HEK293 (cell line): ENCODE results near the gene ANO3.

Experiments used
- CTCF ChIA-PET: fragments of 350-600 bp; formaldehyde crosslinking; extraction: SDS; loops from one replicate; lab custom pipeline; 2021; ENCODE audit warnings: antibody characterized with exemption; lab: Yijun Ruan, JAX
- POLR2A ChIA-PET: fragments of 300-600 bp; formaldehyde crosslinking; extraction: SDS; loops from one replicate; lab custom pipeline; 2020; ENCODE audit warnings: antibody characterized with exemption, inconsistent platforms; lab: Yijun Ruan, JAX
- H3K27ac ChIP-seq: fragments of 200-500 bp; sonication (Bioruptor generic); 2 replicates; pipeline ENCODE4 v1.5.1; 2014; ENCODE audit warnings: low read depth, low read length, control low read depth, inconsistent platforms; ENCODE audit errors: extremely low read depth
- H3K36me3 ChIP-seq, 2 experiments: fragments of 200-500 bp in 1 of 2; sonication (Bioruptor generic) in 1 of 2; 1 replicate in 1 of 2; 2 replicates in 1 of 2; pipeline ENCODE4 v1.5.1; 2014 to 2017; ENCODE audit warnings: inconsistent platforms in 2 of 2, low read length in 2 of 2; ENCODE audit not compliant: control insufficient read depth in 2 of 2, insufficient read depth in 1 of 2
- H3K4me1 ChIP-seq: fragments of 200-500 bp; sonication (Bioruptor generic); 2 replicates; pipeline ENCODE4 v1.5.1; 2014; ENCODE audit warnings: mild to moderate bottlenecking, low read length, inconsistent platforms; ENCODE audit not compliant: control insufficient read depth, insufficient read depth
- H3K4me3 ChIP-seq: 2 replicates; pipeline ENCODE4 v1.5.1; 2011; ENCODE audit warnings: low read depth, mild to moderate bottlenecking, control low read depth, low read length, moderate library complexity
- H3K9me3 ChIP-seq: fragments of 200-500 bp; sonication (Bioruptor generic); 2 replicates; pipeline ENCODE4 v1.5.1; 2014; ENCODE audit warnings: low read depth, low read length, inconsistent platforms; ENCODE audit not compliant: control insufficient read depth, insufficient read depth
- BCL11B ChIP-seq: fragments of 450-650 bp; formaldehyde crosslinking; IDR thresholded peaks from 2 replicates; pipeline ENCODE4 v1.5.1; 2016; ENCODE audit warnings: low read depth, missing biosample characterization, missing genetic modification characterization
- EGR2 ChIP-seq: fragments of 450-650 bp; formaldehyde crosslinking; IDR thresholded peaks from 2 replicates; pipeline ENCODE4 v1.5.1; 2016; ENCODE audit warnings: low read depth, missing biosample characterization, missing genetic modification characterization
- GFI1B ChIP-seq: fragments of 450-650 bp; formaldehyde crosslinking; IDR thresholded peaks from 2 replicates; pipeline ENCODE4 v1.5.1; 2016; ENCODE audit warnings: missing biosample characterization, missing genetic modification characterization
- HOXA7 ChIP-seq: sonication (generic); formaldehyde crosslinking; IDR thresholded peaks from 2 replicates; pipeline ENCODE4 v1.8.1; 2022; ENCODE audit warnings: missing genetic modification reagents, borderline replicate concordance
- PRDM4 ChIP-seq: fragments of 450-650 bp; formaldehyde crosslinking; IDR thresholded peaks from 2 replicates; pipeline ENCODE4 v1.5.1; 2017; ENCODE audit warnings: missing biosample characterization, missing genetic modification characterization
- YY2 ChIP-seq: fragments of 450-650 bp; formaldehyde crosslinking; IDR thresholded peaks from 2 replicates; pipeline ENCODE4 v1.5.1; 2016; ENCODE audit warnings: missing biosample characterization, missing genetic modification characterization
- ZBTB20 ChIP-seq: fragments of 450-650 bp; formaldehyde crosslinking; IDR thresholded peaks from 2 replicates; pipeline ENCODE4 v1.5.1; 2016; ENCODE audit warnings: missing biosample characterization, missing genetic modification characterization
- ZFP37 ChIP-seq: fragments of 450-650 bp; formaldehyde crosslinking; IDR thresholded peaks from 2 replicates; pipeline ENCODE4 v1.5.1; 2016; ENCODE audit warnings: missing biosample characterization, missing genetic modification characterization
- ZNF10 ChIP-seq: fragments of 450-650 bp; formaldehyde crosslinking; IDR thresholded peaks from 2 replicates; pipeline ENCODE4 v1.5.1; 2017; ENCODE audit warnings: missing biosample characterization, missing genetic modification characterization
- ZNF214 ChIP-seq: fragments of 450-650 bp; formaldehyde crosslinking; IDR thresholded peaks from 2 replicates; pipeline ENCODE4 v1.5.1; 2017; ENCODE audit warnings: missing biosample characterization, mild to moderate bottlenecking, missing genetic modification characterization, borderline replicate concordance
- ZNF23 ChIP-seq: fragments of 450-650 bp; formaldehyde crosslinking; IDR thresholded peaks from 2 replicates; pipeline ENCODE4 v1.5.1; 2016; ENCODE audit warnings: missing biosample characterization, missing genetic modification characterization, borderline replicate concordance
- ZNF362 ChIP-seq: fragments of 450-650 bp; formaldehyde crosslinking; IDR thresholded peaks from 2 replicates; pipeline ENCODE4 v1.5.1; 2016; ENCODE audit warnings: missing biosample characterization, missing genetic modification characterization
- ZNF449 ChIP-seq: fragments of 450-650 bp; formaldehyde crosslinking; IDR thresholded peaks from 2 replicates; pipeline ENCODE4 v1.5.1; 2017; ENCODE audit warnings: missing biosample characterization, mild to moderate bottlenecking, missing genetic modification characterization, moderate library complexity
- ZNF529 ChIP-seq: fragments of 450-650 bp; formaldehyde crosslinking; IDR thresholded peaks from 2 replicates; pipeline ENCODE4 v1.5.1; 2017; ENCODE audit warnings: missing genetic modification characterization, missing biosample characterization; ENCODE audit not compliant: insufficient replicate concordance
- ZNF621 ChIP-seq: fragments of 450-650 bp; formaldehyde crosslinking; IDR thresholded peaks from 2 replicates; pipeline ENCODE4 v1.5.1; 2017; ENCODE audit warnings: missing biosample characterization, missing genetic modification characterization
- ZNF768 ChIP-seq: fragments of 450-650 bp; formaldehyde crosslinking; IDR thresholded peaks from 2 replicates; pipeline ENCODE4 v1.5.1; 2018; ENCODE audit warnings: missing biosample characterization, mild to moderate bottlenecking, missing genetic modification characterization
- ZNF792 ChIP-seq: fragments of 450-650 bp; formaldehyde crosslinking; IDR thresholded peaks from 2 replicates; pipeline ENCODE4 v1.5.1; 2016; ENCODE audit warnings: missing biosample characterization, missing genetic modification characterization
- ZSCAN18 ChIP-seq: fragments of 450-650 bp; formaldehyde crosslinking; IDR thresholded peaks from 2 replicates; pipeline ENCODE4 v1.5.1; 2016; ENCODE audit warnings: missing biosample characterization, missing genetic modification characterization
- ZSCAN30 ChIP-seq: fragments of 450-650 bp; IDR thresholded peaks from 2 replicates; pipeline ENCODE4 v1.5.1; 2018; ENCODE audit warnings: missing biosample characterization, mild to moderate bottlenecking, missing genetic modification characterization, moderate library complexity
- TF ChIP-seq, protein P1 (sequence below): fragments of 450-650 bp; formaldehyde crosslinking; IDR thresholded peaks from 2 replicates; pipeline ENCODE4 v1.5.1; 2016; ENCODE audit warnings: missing biosample characterization, missing genetic modification characterization

The ANO3 gene

DNA sequence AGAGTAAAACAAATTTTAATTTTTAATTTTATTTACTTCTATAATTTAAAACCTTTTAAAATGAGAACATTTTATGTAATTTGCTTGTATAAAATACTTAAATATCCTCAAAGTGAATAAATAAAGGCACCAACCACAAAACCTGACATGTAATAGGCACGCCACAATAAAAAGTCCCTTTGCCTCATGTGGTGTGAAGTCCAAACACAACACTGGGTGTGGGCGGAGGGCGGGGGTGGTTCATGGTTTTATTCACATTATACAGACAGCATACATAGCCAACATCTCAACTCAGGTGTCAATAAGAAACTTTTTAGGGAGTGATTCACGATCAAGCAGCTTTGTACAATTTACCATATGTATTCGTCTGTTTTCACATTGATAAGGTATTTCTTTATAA, 107.9 kb downstream of the ANO3 start:
- TF ChIP-seq HOXA7, result no peak
- TF ChIP-seq ZNF362 (tag by site-specific recombination), result no peak
- no peak for TF ChIP-seq ZNF10 (tag by site-specific recombination)
- TF ChIP-seq ZBTB20 (tag by site-specific recombination), result no peak
- TF ChIP-seq ZNF23 (tag by site-specific recombination), result no peak
- no peak for TF ChIP-seq ZSCAN30 (tag by site-specific recombination)
- no peak for TF ChIP-seq EGR2
- TF ChIP-seq BCL11B, result no peak
- no peak for TF ChIP-seq ZFP37 (tag by site-specific recombination)
- no peak for TF ChIP-seq ZNF621 (tag by site-specific recombination)
- TF ChIP-seq YY2 (tag by site-specific recombination), result no peak
- TF ChIP-seq ZNF449 (tag by site-specific recombination), result no peak
- no peak for TF ChIP-seq ZSCAN18 (tag by site-specific recombination)
- no peak for TF ChIP-seq GFI1B (tag by site-specific recombination)
- no peak for TF ChIP-seq PRDM4
- TF ChIP-seq ZNF792 (tag by site-specific recombination), result no peak
- TF ChIP-seq, protein P1, sequence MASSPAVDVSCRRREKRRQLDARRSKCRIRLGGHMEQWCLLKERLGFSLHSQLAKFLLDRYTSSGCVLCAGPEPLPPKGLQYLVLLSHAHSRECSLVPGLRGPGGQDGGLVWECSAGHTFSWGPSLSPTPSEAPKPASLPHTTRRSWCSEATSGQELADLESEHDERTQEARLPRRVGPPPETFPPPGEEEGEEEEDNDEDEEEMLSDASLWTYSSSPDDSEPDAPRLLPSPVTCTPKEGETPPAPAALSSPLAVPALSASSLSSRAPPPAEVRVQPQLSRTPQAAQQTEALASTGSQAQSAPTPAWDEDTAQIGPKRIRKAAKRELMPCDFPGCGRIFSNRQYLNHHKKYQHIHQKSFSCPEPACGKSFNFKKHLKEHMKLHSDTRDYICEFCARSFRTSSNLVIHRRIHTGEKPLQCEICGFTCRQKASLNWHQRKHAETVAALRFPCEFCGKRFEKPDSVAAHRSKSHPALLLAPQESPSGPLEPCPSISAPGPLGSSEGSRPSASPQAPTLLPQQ, result no peak
- TF ChIP-seq ZNF214 (tag by site-specific recombination), result no peak
- no peak for TF ChIP-seq ZNF768 (tag by site-specific recombination)
- TF ChIP-seq ZNF529 (tag by site-specific recombination), result no peak
- H3K4me1 ChIP-seq, result no peaks in the 10 kb centered on the region
- no peak overlapping the region for H3K4me3 ChIP-seq
- no peaks in the 10 kb centered on the region for H3K36me3 ChIP-seq
- no peaks in the 10 kb centered on the region for H3K9me3 ChIP-seq
- ChIA-PET POLR2A (no interaction called here), CTCF (no interaction called here)
- no peak overlapping the region for H3K27ac ChIP-seq
